Activated CD8-positive, alpha-beta memory T cell treated with anti-CD3 and anti-CD28 coated beads, Interleukin-2, amount 50 U/mL, for 4 hours (primary cell): ENCODE measurements around the gene FRAT2.

Experiments
- DNase-seq: peaks from one replicate; pipeline ENCODE4 v3.0.0-alpha.2; 2020

The FRAT2 gene, protein sequence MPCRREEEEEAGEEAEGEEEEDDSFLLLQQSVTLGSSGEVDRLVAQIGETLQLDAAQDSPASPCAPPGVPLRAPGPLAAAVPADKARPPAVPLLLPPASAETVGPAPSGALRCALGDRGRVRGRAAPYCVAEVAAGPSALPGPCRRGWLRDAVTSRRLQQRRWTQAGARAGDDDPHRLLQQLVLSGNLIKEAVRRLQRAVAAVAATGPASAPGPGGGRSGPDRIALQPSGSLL

DNA sequence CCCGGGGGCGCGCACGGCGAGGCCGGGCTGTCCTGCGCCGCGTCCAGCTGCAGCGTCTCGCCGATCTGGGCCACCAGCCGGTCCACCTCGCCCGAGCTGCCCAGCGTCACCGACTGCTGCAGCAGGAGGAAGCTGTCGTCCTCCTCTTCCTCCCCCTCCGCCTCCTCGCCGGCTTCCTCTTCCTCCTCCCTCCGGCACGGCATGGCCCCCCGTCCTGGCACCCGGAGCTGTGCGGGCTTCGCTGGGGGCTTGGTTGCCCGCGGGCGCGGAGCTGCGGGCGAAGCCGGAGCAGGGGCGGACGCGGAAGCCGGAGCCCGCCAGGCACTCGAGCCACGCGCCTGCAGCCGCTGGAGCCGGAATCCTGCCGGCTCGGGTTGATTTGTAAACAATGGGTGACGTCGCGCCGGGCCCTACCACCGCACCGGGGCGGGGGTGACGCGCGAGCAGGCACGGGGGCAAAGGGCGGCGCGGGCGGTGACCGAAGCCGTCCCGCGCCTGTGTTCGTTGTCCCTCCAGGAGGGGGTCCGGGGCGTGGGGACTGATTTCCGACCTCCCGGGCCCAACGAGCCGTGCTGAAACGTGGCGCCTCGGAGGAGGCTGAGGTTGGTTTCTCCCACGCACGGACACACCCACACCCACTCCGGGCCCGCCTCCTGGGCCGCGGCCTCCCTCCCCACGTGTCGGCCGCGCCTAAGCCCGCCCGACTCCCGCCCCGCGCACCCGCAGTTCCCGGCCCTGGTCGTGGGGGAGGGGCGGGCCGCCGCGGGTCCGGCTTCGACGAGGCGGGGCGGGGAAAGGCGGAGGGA lies at the start of gene FRAT2:
Gene FRAT2 (minus strand): TSS at position 360 of the 806 bp plus-strand sequence. CDS start 157 bp downstream, at position 203.
- DNase-seq = peak; percentile 85

DNA sequence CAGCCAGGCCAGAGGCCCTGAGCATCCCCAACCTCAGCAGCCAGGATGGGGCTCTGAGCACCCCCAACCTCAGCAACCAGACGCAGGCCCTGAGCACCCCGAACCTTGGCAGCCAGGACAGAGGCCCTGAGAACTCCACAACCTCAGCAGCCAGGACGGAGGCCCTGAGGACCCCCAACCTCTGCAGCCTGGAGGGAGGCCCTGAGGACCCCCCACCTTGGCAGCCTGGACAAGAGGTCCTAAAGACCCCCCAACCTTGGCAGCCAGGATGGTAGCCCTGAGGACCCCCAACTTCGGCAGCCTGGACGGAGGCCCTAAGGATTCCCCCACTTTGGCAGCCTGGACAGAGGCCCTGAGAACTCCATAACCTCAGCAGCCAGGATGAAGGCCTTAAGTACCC lies 49.6 kb upstream of the FRAT2 start:
- DNase-seq = no peak

DNA sequence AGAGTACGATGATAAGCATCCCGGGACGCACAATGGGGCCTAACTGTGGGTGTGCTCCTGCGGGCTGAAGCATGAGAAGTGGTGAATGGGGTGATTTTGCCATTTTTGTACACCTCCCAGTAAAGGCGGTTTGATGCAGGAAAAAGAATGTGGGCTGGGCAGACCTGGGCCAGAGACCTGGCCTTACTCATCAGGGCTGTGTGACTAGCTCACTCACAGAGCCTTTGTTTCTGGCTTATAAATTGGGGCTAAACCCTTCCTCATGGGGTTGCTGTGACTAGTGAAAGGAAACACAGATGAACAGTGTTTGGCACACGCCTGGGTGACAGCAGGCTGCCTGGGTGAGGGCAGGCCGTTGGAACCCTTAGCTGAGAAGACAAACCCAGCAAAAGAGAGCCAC lies 48.6 kb upstream of the FRAT2 start:
- DNase-seq = no peak

DNA sequence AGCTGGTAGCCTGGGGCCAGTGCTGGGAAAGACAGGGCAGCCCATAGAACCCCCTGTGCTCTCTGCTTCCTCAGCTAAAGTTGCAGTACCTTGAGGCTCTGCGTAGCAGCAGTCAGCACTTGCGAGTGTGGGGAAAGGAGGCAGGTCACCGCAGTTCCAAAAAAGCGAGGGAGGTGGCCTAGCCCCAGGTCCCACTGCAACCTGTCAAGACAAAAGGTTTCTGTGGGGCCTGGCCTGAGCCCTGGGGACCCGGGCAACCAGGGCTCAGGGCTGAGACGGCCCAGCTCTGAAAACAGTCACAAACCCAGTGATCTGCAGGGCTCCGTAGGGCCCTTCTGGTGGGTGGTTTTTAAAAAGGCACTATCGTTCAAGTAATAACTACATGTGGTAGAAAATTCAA lies 47.1 kb upstream of the FRAT2 start:
- no peak for DNase-seq

DNA sequence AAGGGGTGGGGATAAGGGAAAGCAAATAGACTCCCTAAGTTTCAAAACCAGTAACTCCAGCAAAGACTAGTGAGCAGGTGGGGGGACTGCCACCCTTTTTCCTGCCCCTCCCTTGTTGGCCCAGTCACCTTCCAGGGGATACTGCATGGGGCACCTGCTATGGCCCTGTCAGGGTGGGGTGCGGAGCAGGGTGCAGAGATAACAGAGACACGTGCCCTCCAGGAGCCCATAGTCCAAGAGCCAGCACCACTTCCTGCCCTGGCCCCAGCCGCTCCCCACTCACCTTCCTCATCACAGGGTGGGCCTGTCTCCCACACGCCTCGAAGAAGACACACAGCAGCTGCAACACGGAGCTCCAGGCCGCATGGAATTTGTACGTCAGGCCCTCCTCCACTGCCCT lies 46.0 kb upstream of the FRAT2 start:
- no peak for DNase-seq

DNA sequence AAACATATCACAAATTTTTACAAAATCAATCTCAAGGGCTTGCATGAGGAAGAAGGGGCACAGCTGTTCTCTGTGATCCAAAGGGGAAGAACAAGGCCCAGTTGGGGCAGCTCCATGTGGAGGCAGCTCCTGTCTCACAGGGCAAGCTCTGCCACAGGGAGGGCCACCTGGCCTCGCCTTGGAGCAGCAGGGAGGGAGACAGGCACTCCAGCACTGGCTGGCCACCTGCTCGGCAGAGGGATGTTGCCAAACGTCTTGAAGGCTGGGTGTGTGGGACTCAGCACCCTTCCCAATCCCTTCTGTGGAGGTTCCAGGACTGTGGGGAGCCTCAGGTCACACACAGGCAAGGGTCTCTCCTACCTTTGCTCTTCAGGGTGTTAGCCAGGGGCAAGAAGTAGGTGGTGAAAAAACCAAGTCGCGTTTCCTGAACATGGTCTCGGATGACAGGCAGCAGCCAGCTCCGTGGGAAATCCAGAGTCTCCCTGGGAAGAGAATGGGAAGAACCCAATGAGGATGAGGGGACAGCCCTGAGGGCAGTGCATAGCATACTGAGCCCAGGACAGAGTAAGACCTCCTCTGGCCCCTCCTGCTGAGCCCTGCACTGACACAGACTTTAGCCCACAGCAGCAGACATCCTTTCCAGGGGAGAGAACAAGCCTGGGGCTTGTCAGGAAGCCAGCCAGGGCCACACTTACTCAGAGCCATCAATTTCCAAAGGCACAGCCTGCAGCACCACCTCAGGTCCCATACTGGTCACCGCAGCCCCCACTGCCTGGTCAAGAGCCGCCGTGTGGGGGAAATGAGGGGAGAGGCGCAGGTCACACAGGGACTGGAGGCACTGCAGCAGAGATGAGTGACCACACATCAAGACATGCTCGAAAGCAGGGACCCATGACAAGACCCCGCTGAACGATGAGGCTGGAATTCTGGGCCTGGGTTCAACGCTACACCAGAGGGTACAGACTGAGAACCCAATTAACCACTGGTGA lies 44.7 kb upstream of the FRAT2 start:
- DNase-seq = no peak

DNA sequence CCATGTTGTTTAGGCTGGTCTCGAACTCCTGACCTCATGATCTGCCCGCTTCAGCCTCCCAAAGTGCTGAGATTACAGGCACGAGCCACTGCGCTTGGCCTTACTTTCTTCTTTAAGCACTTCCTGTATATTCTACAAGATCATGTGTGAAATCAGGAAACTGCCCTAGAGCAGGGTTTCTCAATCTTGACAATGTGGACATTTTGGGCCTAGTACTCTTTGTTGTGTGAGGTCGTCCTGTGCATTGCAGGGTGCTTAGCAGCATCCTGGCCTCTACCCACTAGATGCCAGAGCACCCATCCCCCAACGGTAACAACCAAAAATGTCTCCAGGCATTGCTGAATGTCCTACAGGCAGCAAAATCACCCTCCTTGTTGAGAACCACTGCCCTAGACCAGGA lies 41.9 kb upstream of the FRAT2 start:
- no peak for DNase-seq

DNA sequence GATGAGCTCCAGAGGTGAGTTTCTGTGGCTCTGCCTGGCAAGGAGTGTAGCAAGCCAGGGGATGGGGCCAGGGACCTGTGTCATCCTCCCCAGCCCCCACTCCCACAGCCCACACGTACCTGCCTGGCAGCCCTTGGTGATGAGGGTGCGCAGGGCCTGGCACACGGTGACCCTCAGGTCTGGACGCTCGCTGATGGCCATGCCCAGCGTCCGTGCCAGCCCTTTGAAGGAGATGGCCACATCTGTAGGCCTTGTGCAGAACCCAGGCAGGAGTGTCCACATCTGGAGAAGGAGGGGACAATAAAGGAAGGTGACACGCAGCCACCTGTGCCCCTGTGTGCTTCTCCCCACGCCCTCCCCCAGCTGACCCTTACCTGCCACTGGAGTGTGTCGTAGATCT lies 38.9 kb upstream of the FRAT2 start:
- DNase-seq = no peak

DNA sequence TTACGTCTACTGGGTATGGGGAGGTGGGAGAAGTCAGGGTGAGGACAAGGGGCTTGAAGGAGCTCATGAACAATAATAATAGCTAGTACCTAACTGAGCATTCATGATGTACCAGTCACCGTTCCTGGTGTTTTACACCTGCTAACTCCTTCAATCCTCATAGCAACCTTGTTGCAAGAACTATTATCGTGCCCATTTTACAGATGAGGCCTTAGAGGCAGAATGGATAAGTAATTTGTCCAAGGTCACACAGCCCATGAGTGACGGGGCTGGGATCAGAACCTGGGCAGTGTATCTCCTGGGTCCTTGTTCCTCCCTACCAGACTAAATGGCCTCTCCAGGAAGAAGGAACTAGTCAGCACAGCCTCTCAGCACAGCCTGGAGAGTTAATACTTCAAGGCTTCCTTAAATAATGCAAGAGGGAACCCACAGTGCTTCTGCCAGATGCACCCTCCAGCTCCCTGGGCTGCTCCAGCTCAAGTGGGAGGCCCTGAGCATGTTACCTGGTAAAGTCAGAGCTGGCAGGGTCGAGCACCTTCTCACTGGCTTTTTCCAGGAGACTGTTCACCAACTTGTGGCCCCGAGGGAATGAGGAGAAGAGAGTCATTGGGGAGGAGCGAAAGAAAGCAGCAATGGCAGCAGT lies 37.8 kb upstream of the FRAT2 start:
- DNase-seq = no peak

DNA sequence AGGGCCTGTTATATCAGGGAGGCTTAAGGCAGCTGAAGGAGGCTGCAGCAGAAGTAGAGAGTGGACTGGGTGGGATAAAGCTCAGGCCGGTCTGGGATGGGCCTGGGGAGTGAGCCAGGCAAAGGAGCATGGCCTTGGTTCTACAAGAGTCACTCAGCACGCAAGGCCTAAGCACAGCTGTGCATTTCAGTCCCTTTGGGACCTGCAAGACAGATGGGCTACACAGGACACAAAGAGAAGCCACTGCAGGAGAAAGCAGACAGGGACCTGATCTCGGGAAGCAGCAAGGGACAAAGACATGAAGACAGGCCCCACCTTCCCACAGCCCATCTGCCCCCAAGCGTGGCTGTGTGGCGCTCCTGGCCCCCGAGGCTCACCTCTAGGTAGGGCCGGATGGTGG lies 37.2 kb upstream of the FRAT2 start:
- DNase-seq = no peak

DNA sequence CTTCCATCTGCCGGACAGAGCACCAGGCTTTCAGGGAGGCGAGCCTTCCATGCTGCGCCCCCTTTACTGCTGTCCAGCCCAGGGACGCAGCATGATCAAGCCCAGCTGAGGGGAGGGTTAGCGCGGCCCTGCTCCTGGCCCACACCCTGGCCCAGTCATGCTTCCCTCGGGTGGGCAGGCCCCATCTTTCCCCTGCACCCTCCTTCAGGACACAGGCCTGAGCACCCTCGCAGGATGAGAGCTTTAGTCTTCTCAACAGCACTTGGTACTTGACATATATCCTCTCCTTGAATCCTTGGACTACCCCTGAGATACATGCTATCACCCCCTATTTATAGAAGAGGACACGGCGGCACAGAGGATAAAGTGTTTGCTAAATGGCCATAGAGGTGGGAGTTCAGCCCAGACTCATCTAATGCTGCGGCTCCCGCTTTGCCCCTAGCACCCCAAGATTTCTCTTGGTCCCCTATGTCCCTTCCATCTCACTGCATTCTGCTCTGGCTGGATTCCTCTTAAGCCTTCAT lies 32.7 kb upstream of the FRAT2 start:
- no peak for DNase-seq

DNA sequence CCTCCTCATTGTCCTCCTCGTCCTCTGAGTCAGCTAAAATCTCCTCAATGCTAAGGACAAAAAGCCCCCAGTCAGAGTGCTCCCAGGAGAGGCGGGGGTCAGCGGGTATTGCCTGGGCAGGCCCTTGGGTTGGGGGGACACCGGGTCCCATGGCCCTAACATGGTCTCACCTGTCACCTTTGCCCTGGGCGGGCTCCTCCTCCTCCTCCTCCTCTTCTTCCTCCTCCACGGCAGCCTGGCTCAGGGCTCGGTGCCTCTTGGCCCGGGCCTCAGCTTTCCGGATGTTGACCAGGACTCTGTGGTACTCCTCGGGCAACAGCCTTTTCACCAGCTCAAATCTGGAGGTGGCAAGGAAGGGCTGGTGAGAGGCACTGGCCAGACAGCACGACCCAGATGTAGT lies 32.0 kb upstream of the FRAT2 start:
- no peak for DNase-seq

DNA sequence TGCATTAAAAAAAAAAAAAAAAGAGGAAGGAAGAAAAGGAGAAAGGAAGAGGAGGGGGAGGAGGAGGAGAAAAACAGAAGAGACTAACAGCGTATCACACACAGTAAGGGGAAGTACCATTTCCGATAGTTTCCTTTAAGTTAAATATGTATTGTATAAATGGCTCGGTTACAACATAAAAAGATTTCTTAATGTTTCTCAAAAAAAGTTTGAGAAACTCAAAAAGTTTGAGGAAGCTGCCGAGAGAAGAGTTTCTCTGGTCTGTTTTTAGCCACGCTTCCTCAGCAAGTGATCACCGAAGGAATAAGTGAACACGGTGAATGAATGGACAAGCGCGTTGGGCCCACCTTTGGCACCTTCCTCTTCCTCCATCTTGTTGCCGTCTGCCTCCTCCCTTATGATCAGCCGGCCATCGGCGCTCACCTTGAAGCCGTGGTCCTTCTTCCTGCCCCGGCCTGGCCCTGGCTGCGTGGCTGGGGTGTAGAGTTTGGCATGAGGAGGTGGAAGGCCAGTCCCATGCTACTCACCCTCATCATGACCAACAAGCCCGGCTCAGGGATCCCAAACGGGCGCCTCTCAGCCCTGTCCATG lies 31.3 kb upstream of the FRAT2 start:
- no peak for DNase-seq

DNA sequence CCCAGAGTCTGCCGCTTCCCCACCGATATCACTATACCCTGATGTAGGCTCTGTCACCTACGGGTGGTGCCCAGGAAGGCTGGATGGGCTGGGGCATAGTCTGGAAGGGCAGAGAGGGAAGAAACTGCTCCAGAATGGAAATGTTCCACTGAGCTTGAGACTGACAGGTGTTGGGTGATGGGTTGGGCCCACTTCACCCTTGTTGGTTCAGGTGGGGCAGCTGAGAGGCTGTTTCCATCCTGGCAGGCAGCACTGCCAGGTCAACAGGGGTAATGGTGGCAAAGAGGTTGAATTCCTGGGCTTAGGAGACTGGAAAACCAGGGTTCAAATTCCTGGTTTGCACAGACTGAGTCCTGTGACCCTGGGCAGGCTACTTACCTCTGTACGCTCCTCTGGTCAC lies 28.5 kb upstream of the FRAT2 start:
- DNase-seq = no peak

DNA sequence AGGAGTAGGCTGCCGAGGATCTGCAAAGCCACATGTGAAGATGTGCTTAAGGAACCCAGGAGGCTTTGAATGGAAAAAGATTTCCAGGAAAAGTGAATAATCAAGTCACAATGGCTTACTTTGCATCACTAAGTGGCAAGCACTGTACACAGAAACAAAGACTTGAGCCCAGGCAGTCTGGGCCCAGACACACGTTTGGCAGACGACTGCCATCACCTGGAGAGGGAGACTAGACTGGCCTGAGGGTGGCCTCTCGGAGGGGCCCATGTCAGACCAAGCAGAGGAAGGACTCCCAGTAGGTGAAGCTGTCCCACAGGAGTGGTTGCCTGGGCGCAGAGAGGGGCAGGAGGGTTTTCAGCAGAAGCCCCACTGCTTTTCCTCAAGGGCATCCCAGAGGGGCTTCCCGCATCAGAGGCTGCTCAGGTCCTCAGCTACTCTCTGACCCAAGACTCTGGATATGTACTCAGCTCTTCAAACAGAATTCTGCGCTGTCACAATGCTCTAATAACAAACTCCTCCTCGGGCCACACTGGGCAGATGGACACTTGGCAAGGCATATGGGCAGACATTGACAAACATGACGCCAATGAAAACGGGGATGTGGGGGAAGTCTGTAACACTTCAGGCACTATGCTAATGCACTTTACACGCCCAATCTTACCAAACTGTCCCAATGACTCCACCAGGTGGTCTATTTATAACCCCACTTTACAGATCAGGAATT lies 27.9 kb upstream of the FRAT2 start:
- DNase-seq = no peak

DNA sequence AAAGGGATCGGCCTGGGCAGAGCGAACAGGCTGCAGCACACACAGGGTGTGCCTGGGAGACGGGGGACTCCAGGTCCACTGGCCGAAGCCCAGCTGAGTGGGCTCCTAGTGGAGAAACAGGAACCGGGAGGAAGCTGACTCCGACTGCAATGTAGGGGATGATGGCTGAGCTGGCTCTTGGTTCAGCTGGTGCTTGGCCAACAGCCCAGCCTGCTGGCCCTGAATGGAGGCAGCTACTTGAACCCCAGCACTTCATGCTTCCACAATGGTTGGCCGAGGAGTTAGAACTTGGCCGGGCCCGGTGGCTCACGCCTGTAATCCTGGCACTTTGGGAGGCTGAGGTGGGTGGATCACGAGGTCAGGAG lies 27.0 kb upstream of the FRAT2 start:
- DNase-seq = no peak

DNA sequence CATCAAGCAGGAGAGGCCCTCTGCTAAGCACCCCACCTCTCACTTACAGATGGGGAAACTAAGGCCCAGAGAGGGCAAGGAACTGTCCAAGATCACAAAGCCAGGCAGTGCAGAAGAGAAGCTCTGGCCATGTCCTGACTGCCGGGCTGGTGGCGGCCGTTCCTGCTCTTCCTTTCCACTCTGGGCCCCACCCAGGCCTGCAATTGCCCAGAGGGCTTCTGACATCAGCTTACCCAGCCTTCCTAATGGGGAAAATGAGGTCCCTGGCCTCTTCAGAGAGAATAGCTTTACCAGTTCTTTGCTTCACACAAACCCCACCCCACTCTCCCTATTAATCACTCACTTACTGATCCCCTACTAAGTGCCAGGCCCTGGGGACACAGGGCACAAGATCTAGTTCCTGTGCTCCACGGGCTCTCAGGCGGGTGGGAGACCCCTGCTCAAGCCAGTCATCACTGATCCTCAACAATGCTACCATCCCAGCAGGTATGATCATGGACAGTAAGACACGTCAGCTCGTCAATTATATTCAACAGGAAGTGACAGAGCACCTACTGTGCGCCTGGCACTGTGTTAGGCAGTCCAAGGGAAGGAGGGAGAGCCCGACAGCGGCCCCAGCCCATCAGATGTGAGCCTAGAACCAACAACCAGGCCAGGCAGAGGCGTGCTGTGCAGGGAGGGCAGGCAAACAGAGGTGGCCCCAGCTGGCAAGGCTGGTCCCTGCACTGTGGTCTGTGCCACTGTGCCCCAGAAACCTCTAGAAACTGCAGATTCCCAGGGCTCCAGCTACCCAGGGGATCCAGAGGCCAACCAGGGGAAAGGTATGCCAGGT lies 26.4 kb upstream of the FRAT2 start:
- DNase-seq = no peak

DNA sequence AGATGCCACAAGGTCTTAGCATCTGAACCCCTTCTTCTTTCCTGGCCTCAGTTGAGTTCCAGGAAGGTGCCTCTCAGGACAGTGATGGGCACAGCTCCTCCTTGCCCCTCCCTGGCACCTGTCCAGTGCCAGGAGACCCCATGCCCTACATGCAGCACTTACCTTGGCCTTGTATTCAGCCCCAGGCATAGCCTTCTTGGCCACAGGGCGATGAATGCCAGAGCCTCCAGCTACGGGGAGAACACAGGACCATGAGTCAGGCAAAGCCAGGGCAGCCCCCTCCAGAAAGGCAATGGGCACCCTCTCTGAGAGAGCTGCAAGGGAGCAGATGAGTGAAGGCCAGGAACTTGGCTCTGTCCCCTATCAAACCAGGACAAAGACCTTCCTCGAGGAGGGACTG lies 24.3 kb upstream of the FRAT2 start:
- DNase-seq = no peak

DNA sequence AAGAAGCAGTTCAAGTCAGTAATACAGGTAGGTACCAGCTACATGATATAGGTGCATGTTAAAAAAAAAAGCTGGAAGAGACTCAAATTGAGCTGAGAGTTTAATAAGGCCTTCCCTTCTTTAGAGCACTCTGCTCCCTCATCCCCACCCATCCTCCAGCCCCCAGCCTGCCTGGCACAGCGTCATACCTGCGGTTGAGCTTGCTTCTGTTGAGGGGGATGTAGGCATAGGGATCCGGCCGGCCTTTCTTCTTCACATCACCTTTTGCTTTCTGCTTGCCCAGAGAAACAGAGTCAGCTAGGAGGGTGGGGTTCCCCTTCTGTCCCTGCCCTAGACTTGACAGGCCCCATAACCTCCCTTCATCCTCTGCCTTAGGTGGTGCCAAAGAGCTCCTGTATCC lies 23.8 kb upstream of the FRAT2 start:
- DNase-seq = no peak

DNA sequence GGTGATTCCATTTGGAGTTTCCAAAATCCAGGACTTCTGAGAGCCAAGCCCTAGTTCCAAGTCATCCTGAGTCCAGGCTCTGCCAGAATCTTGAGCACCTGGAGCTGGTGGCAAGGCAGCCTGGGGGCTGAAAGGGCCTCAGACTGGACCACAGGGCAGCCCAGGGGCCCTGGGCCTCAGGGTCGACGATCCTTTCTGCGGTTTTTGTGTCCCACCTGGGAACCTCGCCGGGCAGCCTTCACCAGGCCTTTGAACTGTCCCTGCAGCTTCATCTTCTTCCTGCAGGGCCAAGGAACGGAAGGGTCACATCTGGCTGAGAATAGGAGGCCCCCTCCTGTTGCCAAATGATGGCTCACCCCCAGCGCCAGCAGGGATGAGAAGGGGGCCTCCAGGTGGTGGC lies 22.4 kb upstream of the FRAT2 start:
- no peak for DNase-seq
